Measurements from ENCODE around the gene FAM111A.

DNA sequence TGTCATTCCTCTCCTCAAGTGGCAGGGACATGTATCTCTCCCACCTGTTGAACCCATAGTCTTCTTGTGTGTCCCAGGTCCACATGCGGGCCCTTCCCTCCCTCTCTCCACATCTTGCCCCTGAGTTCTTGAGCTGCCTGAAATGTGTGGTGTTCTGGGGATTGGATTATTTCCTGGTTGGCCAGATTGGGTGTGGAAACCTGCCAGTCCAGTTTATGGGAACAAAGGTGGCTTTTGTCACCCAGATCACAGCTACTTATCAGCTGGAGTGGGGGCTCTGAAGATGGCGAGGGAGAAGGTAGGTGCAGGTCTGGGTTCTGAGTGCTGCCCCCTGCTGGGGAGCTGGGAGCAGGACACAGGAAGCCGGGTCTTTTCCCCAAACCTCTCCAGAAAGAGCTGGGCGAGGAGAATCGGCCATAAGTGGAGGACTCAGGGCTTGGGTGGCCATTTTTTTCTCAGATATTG, 43.5 kb downstream of the FAM111A start:
- no peak for TF ChIP-seq POLR2A (IDR thresholded peaks at IDR 0.05)
- TF ChIP-seq, protein P1, sequence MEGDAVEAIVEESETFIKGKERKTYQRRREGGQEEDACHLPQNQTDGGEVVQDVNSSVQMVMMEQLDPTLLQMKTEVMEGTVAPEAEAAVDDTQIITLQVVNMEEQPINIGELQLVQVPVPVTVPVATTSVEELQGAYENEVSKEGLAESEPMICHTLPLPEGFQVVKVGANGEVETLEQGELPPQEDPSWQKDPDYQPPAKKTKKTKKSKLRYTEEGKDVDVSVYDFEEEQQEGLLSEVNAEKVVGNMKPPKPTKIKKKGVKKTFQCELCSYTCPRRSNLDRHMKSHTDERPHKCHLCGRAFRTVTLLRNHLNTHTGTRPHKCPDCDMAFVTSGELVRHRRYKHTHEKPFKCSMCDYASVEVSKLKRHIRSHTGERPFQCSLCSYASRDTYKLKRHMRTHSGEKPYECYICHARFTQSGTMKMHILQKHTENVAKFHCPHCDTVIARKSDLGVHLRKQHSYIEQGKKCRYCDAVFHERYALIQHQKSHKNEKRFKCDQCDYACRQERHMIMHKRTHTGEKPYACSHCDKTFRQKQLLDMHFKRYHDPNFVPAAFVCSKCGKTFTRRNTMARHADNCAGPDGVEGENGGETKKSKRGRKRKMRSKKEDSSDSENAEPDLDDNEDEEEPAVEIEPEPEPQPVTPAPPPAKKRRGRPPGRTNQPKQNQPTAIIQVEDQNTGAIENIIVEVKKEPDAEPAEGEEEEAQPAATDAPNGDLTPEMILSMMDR (IDR thresholded peaks at IDR 0.05), result peak in 3 of 6 experiments; percentile 33 to 45 (median 45)
